MM.1S (cell line): ENCODE results near the gene FBXO47.

ENCODE experiments used
- DNase-seq: peaks from one replicate; pipeline ENCODE4 v3.0.0-alpha.2; 2015
- H2AFZ ChIP-seq: fragments of 300-600 bp; sonication (generic); 2 replicates; pipeline ENCODE4 v1.6.0; 2016; ENCODE audit warnings: antibody characterized with exemption, low read length
- H3F3A ChIP-seq: fragments of 300-600 bp; sonication (generic); 2 replicates; pipeline ENCODE4 v1.6.1; 2016; ENCODE audit warnings: mild to moderate bottlenecking, antibody characterized with exemption, low read length, moderate library complexity, mixed read lengths; ENCODE audit not compliant: insufficient read depth
- H3K27ac ChIP-seq: fragments of 300-600 bp; sonication (generic); 2 replicates; pipeline ENCODE4 v1.5.1; 2016; ENCODE audit warnings: mild to moderate bottlenecking, low read length
- H3K27me3 ChIP-seq: fragments of 300-600 bp; sonication (generic); replicated peaks from 2 replicates; pipeline ENCODE4 v1.6.0; 2016; ENCODE audit warnings: low read length; ENCODE audit not compliant: insufficient read depth
- H3K36me3 ChIP-seq: fragments of 300-600 bp; sonication (generic); replicated peaks from 2 replicates; pipeline ENCODE4 v1.6.1; 2016; ENCODE audit warnings: mild to moderate bottlenecking, low read length, mixed read lengths; ENCODE audit not compliant: insufficient read depth
- H3K4me1 ChIP-seq: fragments of 300-600 bp; sonication (generic); 2 replicates; pipeline ENCODE4 v1.6.1; 2016; ENCODE audit warnings: low read length, mixed read lengths
- H3K4me2 ChIP-seq: fragments of 300-600 bp; sonication (generic); 2 replicates; pipeline ENCODE4 v1.6.0; 2016; ENCODE audit warnings: low read depth, low read length
- H3K4me3 ChIP-seq: fragments of 300-600 bp; sonication (generic); 2 replicates; pipeline ENCODE4 v1.5.1; 2016; ENCODE audit warnings: low read length, mixed read lengths
- H3K79me2 ChIP-seq: fragments of 300-600 bp; sonication (generic); 2 replicates; pipeline ENCODE4 v1.6.1; 2016; ENCODE audit warnings: mixed run types, low read length, mixed read lengths
- H3K9ac ChIP-seq: fragments of 300-600 bp; sonication (generic); 2 replicates; pipeline ENCODE4 v1.6.1; 2016; ENCODE audit warnings: low read length, mixed read lengths
- H3K9me2 ChIP-seq: fragments of 300-600 bp; sonication (generic); replicated peaks from 2 replicates; pipeline ENCODE4 v1.6.1; 2016; ENCODE audit warnings: mild to moderate bottlenecking, low read length, mixed read lengths; ENCODE audit not compliant: insufficient read depth
- H3K9me3 ChIP-seq: fragments of 300-600 bp; sonication (generic); replicated peaks from 2 replicates; pipeline ENCODE4 v1.6.1; 2016; ENCODE audit warnings: mild to moderate bottlenecking, low read length, mixed read lengths; ENCODE audit not compliant: insufficient read depth
- H4K20me1 ChIP-seq: fragments of 300-600 bp; sonication (generic); 2 replicates; pipeline ENCODE4 v1.6.1; 2016; ENCODE audit warnings: mild to moderate bottlenecking, low read length, moderate library complexity, mixed read lengths; ENCODE audit not compliant: insufficient read depth
- EZH2 ChIP-seq: fragments of 300-600 bp; sonication (generic); optimal IDR thresholded peaks from 2 replicates; pipeline ENCODE3; 2017; ENCODE audit warnings: low read depth, mild to moderate bottlenecking, antibody characterized with exemption, low read length, mixed read lengths
- EZH2phosphoT487 ChIP-seq: fragments of 300-600 bp; sonication (generic); IDR thresholded peaks from 2 replicates; pipeline ENCODE4 v1.6.1; 2018; ENCODE audit warnings: antibody characterized with exemption, low read length
- TF ChIP-seq, protein P1 (sequence below): fragments of 300-600 bp; sonication (generic); IDR thresholded peaks from 2 replicates; pipeline ENCODE4 v1.5.1; 2016; ENCODE audit warnings: antibody characterized with exemption, low read length, mixed read lengths

FBXO47 gene

GRCh38 chr17:38925263-38925995 lies 41.8 kb downstream of the FBXO47 start, which contains the start of gene LASP1NB:
LASP1NB (plus strand) TSS chr17:38925614.
- H3K9ac ChIP-seq: no peak within 1 kb of the TSS
- H3K27ac ChIP-seq: peak within 1 kb of the TSS; percentile 2; the same call in 1 of the 2 replicates
- H4K20me1 ChIP-seq: no peaks in the 10 kb centered on the region
- H3K9me2 ChIP-seq: no peaks in the 10 kb centered on the region
- H3K27me3 ChIP-seq: no peaks in the 10 kb centered on the region
- no peaks in the 10 kb centered on the region for H3K9me3 ChIP-seq
- H3F3A ChIP-seq: peaks cover 10% of the 10 kb centered on the region
- peak within 1 kb of the TSS; percentile 4; the same call in 1 of the 2 replicates for H3K4me2 ChIP-seq
- no peaks in the 10 kb centered on the region for H3K79me2 ChIP-seq
- no peak within 1 kb of the TSS for H2AFZ ChIP-seq
- DNase-seq: no peak
- H3K36me3 ChIP-seq: no peaks in the 10 kb centered on the region
- peaks cover 17% of the 10 kb centered on the region for H3K4me1 ChIP-seq
- no peak within 1 kb of the TSS for H3K4me3 ChIP-seq
- TF ChIP-seq, protein P1, sequence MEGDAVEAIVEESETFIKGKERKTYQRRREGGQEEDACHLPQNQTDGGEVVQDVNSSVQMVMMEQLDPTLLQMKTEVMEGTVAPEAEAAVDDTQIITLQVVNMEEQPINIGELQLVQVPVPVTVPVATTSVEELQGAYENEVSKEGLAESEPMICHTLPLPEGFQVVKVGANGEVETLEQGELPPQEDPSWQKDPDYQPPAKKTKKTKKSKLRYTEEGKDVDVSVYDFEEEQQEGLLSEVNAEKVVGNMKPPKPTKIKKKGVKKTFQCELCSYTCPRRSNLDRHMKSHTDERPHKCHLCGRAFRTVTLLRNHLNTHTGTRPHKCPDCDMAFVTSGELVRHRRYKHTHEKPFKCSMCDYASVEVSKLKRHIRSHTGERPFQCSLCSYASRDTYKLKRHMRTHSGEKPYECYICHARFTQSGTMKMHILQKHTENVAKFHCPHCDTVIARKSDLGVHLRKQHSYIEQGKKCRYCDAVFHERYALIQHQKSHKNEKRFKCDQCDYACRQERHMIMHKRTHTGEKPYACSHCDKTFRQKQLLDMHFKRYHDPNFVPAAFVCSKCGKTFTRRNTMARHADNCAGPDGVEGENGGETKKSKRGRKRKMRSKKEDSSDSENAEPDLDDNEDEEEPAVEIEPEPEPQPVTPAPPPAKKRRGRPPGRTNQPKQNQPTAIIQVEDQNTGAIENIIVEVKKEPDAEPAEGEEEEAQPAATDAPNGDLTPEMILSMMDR: no peak
- TF ChIP-seq EZH2phosphoT487 (no peak), EZH2 (no peak)

GRCh38 chr17:38922538-38923297 lies 44.5 kb downstream of the FBXO47 start:
- H3K4me2 ChIP-seq: no peak overlapping the region
- no peaks in the 10 kb centered on the region for H3K9me3 ChIP-seq
- no peaks in the 10 kb centered on the region for H3K36me3 ChIP-seq
- H4K20me1 ChIP-seq: no peaks in the 10 kb centered on the region
- no peak overlapping the region for H3K27ac ChIP-seq
- H3K9me2 ChIP-seq: no peaks in the 10 kb centered on the region
- no peak overlapping the region for H3K4me3 ChIP-seq
- H3K4me1 ChIP-seq: peaks cover 17% of the 10 kb centered on the region
- peaks cover 10% of the 10 kb centered on the region for H3F3A ChIP-seq
- H3K27me3 ChIP-seq: no peaks in the 10 kb centered on the region
- TF ChIP-seq EZH2 (no peak), EZH2phosphoT487 (no peak)
- TF ChIP-seq, protein P1: no peak
- H3K9ac ChIP-seq: no peak overlapping the region
- no peaks in the 10 kb centered on the region for H3K79me2 ChIP-seq
- no peak overlapping the region for H2AFZ ChIP-seq
- DNase-seq: no peak

- Histone ChIP-seq H3K9me2 (no peaks in the 10 kb centered on the region), H3K27me3 (no peaks in the 10 kb centered on the region), H3K79me2 (no peaks in the 10 kb centered on the region), H3K27ac (no peak overlapping the region), H3F3A (peaks cover 7% of the 10 kb centered on the region), H3K9ac (no peak overlapping the region), H4K20me1 (no peaks in the 10 kb centered on the region), H3K4me3 (no peak overlapping the region), H3K9me3 (no peaks in the 10 kb centered on the region), H3K4me2 (no peak overlapping the region), H3K36me3 (no peaks in the 10 kb centered on the region), H3K4me1 (peaks cover 14% of the 10 kb centered on the region), H2AFZ (no peak overlapping the region)
- no peak for TF ChIP-seq EZH2
- TF ChIP-seq, protein P1: no peak
- TF ChIP-seq EZH2phosphoT487: no peak
- DNase-seq: no peak
These were observed 45.3 kb downstream of the FBXO47 start for GRCh38 chr17:38921756-38922411.
